ENCODE measurements around the gene SSTR4.

The SSTR4 gene

DNA sequence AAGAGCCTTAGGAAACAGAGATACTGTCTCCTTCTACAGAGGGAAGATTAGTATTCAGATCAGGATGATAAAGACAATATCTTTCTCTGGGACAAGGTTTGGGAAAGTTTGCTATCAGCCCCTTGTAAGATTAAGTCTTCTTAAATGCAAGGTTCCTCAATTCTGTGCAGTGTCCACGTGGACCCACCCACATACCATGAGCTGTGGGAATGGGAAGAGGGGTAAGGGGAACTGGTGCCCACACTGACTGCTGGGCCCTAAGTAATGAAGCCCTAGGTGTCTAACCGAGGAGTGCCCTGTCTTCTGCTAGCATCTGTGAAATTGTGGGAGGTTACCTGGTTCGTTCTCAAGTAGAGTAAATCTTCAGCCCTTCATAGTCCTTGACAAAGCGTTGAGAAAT lies 5.8 kb upstream of the SSTR4 start:
- TF ChIP-seq TAF1 (IDR thresholded peaks at IDR 0.05; ENCODE audit: borderline replicate concordance, insufficient read depth, low read length) (no peak), SIN3A (IDR thresholded peaks at IDR 0.05; ENCODE audit: borderline replicate concordance, insufficient read depth, low read length) (no peak), POLR2AphosphoS5 (IDR thresholded peaks at IDR 0.05; ENCODE audit: low read depth, low read length) (no peak), FOXP2 (optimal IDR thresholded peaks at IDR 0.05; ENCODE audit: borderline replicate concordance, extremely low read depth, extremely low read length, insufficient read depth) (no peak)
- TF ChIP-seq, protein P1, sequence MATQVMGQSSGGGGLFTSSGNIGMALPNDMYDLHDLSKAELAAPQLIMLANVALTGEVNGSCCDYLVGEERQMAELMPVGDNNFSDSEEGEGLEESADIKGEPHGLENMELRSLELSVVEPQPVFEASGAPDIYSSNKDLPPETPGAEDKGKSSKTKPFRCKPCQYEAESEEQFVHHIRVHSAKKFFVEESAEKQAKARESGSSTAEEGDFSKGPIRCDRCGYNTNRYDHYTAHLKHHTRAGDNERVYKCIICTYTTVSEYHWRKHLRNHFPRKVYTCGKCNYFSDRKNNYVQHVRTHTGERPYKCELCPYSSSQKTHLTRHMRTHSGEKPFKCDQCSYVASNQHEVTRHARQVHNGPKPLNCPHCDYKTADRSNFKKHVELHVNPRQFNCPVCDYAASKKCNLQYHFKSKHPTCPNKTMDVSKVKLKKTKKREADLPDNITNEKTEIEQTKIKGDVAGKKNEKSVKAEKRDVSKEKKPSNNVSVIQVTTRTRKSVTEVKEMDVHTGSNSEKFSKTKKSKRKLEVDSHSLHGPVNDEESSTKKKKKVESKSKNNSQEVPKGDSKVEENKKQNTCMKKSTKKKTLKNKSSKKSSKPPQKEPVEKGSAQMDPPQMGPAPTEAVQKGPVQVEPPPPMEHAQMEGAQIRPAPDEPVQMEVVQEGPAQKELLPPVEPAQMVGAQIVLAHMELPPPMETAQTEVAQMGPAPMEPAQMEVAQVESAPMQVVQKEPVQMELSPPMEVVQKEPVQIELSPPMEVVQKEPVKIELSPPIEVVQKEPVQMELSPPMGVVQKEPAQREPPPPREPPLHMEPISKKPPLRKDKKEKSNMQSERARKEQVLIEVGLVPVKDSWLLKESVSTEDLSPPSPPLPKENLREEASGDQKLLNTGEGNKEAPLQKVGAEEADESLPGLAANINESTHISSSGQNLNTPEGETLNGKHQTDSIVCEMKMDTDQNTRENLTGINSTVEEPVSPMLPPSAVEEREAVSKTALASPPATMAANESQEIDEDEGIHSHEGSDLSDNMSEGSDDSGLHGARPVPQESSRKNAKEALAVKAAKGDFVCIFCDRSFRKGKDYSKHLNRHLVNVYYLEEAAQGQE (IDR thresholded peaks at IDR 0.05; ENCODE audit: insufficient read depth in 1 of 2, low read depth in 2 of 2, low read length in 2 of 2): no peak

DNA sequence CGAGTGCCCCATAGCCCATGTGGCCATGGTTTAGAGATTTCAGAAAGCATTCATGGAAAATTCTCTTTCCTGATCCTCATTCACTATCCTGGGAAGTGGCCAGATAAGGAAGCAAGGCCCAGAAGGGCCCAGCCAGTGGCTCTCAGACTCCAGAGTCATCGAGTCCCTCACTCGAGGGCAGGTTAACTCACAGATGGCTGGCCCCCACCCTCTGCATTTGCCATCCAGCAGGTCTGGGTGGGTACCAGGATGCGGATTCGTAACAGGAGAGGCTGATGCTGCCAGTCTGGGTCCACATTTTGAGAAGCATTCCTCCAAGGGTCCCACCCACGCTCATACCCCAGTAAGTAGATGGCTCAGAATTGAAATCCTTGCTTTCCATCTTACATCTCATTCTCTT lies 3.8 kb upstream of the SSTR4 start:
- no peak for TF ChIP-seq FOXP2 (optimal IDR thresholded peaks at IDR 0.05; ENCODE audit: borderline replicate concordance, extremely low read depth, extremely low read length, insufficient read depth)
- TF ChIP-seq POLR2AphosphoS5 (IDR thresholded peaks at IDR 0.05; ENCODE audit: low read depth, low read length): no peak
- TF ChIP-seq, protein P1 (IDR thresholded peaks at IDR 0.05; ENCODE audit: insufficient read depth in 1 of 2, low read depth in 2 of 2, low read length in 2 of 2): no peak
- no peak for TF ChIP-seq SIN3A (IDR thresholded peaks at IDR 0.05; ENCODE audit: borderline replicate concordance, insufficient read depth, low read length)
- no peak for TF ChIP-seq TAF1 (IDR thresholded peaks at IDR 0.05; ENCODE audit: borderline replicate concordance, insufficient read depth, low read length)

DNA sequence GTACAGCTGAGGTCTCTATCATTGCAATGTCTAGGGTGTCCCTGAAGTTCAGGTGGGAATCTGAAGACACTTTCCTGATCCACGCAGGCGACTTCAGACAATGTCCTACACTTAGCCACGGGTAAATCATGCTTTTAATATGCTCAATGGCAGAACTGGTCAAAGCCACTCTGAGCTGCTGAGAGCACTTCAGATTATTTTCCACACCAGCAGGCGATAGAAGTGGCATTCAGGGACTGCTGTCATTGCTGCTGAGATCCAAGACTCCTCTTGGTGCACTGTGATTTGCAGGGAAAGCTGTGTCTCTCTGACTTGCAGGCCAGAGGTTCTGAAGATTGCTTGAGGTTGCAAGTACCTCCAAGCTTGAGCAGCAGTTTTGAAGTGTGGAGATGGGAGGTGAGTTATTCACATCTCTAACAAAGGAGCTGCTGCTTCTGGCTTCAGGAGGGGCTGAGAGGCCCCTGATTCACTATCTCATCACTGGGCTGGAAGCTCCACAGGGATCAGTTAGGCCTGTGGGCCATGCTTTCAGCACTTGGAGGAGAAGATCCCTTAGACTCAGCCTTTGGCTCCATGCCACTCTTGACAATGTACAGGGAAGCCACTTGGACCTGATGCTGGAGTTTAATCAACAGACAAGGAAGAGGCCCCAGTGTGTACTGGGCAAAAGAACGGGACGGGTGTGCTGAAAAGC lies 2.9 kb upstream of the SSTR4 start:
- TF ChIP-seq FOXP2 (optimal IDR thresholded peaks at IDR 0.05; ENCODE audit: borderline replicate concordance, extremely low read depth, extremely low read length, insufficient read depth) (no peak), TAF1 (IDR thresholded peaks at IDR 0.05; ENCODE audit: borderline replicate concordance, insufficient read depth, low read length) (no peak), POLR2AphosphoS5 (IDR thresholded peaks at IDR 0.05; ENCODE audit: low read depth, low read length) (no peak), SIN3A (IDR thresholded peaks at IDR 0.05; ENCODE audit: borderline replicate concordance, insufficient read depth, low read length) (no peak)
- TF ChIP-seq, protein P1 (IDR thresholded peaks at IDR 0.05; ENCODE audit: insufficient read depth in 1 of 2, low read depth in 2 of 2, low read length in 2 of 2): no peak

DNA sequence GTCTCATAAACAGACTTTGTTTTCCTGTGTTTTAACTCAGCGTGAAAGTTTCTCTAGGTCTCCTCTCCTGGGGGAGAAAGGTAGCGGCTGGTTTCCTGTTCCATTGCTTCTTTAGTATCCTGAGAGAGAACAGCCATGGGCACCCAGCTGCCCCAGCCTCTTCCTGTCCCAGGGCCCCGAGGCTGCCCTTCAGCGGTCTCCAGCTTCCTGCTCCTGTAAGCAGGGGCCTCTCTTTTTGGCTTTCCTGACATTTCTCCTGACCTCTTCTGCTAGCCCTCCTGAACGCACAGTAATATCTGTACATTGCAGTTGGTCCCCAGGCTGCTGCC lies 2.4 kb upstream of the SSTR4 start:
- no peak for TF ChIP-seq FOXP2 (optimal IDR thresholded peaks at IDR 0.05; ENCODE audit: borderline replicate concordance, extremely low read depth, extremely low read length, insufficient read depth)
- TF ChIP-seq POLR2AphosphoS5 (IDR thresholded peaks at IDR 0.05; ENCODE audit: low read depth, low read length): no peak
- no peak for TF ChIP-seq SIN3A (IDR thresholded peaks at IDR 0.05; ENCODE audit: borderline replicate concordance, insufficient read depth, low read length)

DNA sequence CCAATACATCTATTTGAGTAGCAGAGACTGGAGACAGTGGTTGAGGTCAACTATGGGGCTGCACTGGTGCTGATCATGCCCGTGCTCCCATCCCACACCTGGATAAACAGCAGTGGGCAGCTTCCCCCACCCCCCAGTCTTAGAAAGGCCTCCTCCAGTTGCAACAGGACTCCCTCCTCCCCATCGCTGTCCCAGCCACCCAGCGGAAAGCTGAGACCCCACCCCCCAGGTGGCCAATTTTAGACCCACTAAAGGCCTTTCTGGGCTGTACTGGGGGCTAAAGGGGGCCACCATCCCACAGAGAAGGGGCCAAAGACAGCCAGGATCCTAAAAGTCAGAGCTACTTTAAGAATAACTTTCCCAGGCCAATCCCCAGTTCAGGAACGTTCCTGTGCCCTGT lies 1.2 kb upstream of the SSTR4 start:
- no peak for TF ChIP-seq POLR2AphosphoS5 (IDR thresholded peaks at IDR 0.05; ENCODE audit: low read depth, low read length)
- TF ChIP-seq, protein P1 (IDR thresholded peaks at IDR 0.05; ENCODE audit: insufficient read depth in 1 of 2, low read depth in 2 of 2, low read length in 2 of 2): no peak
- TF ChIP-seq SIN3A (IDR thresholded peaks at IDR 0.05; ENCODE audit: borderline replicate concordance, insufficient read depth, low read length): no peak
- no peak for TF ChIP-seq FOXP2 (optimal IDR thresholded peaks at IDR 0.05; ENCODE audit: borderline replicate concordance, extremely low read depth, extremely low read length, insufficient read depth)
- no peak for TF ChIP-seq TAF1 (IDR thresholded peaks at IDR 0.05; ENCODE audit: borderline replicate concordance, insufficient read depth, low read length)
